GM19099 (cell line): Measurements from ENCODE around the gene SH3PXD2B.

Experiments used
- POLR2A ChIP-seq: IDR thresholded peaks from 3 replicates; pipeline ENCODE4 v1.6.1; 2011; ENCODE audit warnings: low read depth; ENCODE audit not compliant: insufficient read length; ENCODE audit errors: extremely low read depth

The SH3PXD2B gene

DNA sequence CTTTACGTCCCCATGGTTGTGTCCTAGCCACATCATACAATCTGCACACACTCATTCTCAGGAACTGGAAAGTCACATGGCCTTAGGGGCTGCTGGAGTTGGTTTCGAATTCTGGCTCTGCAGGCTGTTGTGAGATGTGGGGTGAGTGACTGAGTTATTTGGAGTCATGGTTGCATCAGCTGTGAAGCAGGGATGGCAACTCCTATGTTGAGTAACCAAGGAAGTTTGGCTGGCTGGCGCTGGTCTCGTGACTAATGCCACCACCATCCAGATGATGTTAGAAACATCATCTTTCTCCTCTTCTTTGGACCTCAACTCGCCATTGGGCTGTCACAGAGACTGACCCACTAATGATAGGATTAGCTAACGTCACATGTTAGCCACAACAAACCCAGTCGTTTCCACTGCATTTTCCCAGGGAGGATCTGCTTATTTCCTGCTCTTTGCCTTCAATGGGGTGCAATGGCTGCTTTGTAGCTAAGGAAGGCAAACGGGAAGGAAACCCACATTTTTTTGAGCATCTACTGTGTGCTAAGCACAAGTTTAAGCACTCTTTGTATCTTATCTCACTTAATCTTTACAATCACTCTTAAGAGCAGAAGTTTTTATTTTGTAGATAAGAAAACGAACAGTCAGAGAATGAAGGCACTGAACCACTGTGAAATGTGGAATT lies 92.6 kb downstream of the SH3PXD2B start:
- TF ChIP-seq POLR2A: no peak

DNA sequence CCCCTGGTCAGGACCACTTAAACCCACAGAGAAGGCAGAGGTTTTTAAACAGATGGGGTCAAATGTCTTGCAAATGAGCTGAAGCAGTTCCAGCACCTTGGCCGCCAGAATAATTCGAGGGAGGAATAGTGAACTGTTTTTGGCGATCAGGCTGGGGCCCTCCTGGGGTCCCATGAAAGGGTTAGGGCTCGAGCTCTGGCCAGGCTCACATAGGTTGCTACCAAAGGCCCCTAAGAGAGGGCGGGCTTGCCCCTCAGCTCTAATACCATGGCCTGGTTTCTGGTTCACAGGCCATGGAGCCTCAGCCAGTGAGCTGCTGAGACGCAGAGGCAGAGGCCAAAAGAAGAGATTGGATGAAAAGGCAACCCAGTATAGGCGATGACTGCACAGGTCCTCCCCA lies 96.0 kb downstream of the SH3PXD2B start:
- TF ChIP-seq POLR2A: no peak

DNA sequence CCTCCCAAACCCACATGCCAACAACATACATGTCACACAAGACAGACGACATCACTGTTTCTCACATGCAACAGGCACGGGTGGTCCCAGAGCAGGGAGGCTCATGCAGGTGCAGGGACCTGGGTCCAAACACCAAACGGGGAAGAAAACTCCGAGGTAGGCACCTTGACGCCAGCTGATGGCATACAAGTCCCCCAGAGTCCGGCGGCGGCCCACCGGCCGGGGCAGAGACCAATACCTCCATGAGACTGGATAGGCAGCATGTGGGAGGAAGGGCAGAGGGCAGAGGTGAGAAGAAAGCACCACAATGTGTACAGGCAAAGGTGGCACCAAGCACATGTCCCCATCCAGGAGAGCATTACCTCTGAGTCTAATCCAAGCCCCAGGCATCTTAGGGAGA lies 97.8 kb downstream of the SH3PXD2B start:
- TF ChIP-seq POLR2A: no peak

DNA sequence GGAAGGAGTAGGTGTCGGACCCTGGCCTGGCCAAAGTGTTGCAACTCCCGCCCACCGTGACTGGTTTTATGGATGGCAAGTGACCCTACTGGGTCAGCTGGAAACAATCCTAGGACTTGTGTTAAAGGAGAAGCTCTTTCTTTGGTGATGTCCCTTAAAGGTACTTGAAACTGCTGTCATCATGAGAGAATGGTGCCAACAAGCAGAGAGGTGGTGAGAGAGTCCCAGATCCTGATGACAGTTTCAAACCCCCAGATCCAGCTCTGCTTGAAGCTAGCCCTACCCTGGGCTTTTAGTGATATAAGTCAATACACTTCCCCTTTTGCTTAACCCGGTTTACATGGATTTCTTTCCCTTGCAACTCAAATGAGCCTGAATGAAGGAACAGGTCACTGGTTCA lies 98.3 kb downstream of the SH3PXD2B start:
- TF ChIP-seq POLR2A: no peak

DNA sequence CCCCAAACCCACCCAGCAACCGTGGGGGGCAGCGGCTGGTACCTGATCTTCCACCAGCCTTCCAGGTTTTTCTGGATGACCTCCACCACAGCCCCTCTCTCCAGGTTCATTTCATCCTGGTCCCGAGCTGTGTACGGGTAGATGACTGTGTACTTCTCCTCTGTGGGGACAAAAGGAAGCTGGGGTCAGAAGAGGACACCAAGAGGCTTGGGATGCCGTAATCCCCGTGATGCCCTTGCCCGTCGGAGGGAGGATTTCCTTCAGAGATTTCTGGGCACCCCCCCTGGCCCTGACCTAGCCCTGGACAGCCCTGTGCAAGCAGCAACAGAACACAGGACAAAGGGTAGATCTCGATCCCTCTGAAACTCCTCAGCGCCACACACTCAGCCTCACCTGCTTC lies 100.5 kb downstream of the SH3PXD2B start:
- no peak for TF ChIP-seq POLR2A

DNA sequence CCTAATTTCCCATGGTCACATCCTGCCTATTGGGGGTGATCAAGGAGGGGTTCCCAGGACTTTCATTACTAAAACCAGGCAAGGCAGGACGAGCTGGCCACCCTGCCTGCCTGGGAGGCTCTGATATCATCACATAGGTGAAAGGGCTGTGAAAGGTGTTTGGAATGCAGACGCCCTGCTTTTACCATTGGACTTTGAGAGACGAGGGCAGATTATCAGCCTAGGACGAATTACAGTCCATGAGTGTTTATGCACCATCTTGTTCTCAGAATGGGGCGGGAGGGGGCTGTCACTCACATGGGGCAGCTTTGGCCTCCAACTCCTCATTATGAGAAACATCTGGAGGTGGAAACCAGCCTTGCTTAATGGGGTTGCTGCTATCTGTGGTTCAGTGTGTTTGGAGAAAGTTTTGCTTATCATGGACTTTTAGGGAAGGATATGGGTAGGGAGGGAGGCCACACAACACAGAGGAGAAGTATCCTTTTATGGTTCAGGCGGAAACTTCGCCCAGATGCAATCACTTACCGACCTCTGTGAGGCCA lies 101.0 kb downstream of the SH3PXD2B start:
- no peak for TF ChIP-seq POLR2A

DNA sequence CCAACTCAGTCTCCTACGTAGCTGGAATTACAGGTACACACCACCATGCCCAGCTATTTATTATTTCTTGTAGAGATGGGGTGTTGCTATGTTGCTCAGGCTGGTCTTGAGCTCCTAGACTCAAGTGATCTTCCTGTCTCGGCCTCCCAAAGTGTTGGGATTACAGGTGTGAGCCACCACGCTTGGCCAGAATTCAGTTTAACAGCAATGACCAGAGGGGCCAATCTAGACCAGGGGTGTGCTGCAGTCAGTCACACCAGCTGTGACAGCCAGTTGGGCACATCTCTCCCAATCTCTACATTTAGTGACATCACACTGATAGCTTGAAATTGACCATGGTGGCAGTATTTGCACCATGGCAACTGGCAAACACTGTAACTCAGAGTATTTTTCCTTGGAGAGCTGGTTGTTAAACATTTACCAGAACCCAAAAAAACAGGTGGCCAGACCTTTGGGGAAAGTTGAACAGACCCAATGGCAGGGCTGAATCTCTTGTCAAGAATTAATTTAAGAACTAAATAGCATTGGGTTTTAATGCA lies 103.0 kb downstream of the SH3PXD2B start:
- TF ChIP-seq POLR2A: no peak

DNA sequence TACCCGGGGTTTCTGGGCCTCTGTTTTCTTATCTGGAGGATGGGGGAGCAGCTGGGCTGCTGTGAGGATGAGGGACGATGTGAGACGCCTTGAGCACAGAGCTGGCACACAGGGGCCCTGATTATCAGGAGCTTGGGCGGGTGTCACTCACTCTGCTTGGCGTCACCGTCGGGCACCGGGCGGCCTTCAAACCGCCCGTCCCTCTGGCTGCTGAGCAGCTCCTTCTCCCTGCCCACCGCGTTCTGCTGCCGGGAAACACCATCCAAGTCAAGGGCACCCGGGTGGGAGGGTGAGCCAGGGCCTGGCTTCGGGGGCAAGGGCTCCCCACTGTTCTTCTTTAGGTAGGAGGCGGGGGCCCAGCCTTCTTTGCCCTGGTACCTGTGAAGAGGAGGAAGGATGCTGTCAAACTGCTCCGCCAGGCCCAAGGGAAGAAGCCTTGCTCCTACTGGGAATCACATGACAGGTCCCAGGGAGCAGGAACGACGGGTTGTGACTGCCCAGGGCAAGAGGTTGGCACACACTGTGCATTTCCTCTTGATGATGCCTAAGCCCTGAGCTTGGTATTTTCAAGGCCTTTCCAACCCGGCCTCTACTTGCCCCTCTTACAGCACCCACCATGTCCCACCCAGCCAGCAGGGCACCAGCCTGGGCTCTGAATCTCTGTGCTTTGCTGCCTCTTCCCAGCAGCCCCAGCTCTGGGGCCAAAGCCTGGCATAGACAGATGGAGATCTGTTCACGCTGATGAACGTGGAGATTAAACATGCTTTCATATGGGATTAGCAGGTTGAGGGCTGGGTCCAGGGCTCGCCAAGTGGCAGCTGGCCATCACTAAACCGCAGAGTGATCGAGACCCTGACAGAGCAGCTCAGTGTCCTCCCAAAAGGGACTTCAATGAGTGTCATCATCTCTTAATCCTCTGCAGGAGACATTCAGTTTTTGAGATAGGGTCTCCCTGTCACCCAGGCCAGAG lies 103.8 kb downstream of the SH3PXD2B start:
- TF ChIP-seq POLR2A: no peak

DNA sequence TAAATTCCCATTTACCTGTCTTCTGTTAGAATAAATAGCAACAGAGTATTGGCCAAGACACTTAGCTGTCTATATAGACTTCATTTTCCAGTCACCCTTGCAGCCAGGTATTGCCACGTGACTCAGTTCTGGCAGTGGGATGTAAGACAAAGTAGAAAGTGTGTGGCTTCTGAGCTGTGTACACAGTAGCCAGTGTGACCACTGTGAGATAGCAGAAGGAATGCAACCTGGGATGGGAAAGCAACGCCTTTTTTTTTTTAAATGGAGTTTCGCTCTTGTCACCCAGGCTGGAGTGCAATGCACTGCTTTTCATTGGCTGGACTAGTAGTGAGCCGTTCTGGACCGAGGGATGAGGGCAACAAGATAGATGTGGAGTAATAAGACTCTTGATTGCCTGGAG lies 106.2 kb downstream of the SH3PXD2B start:
- TF ChIP-seq POLR2A: no peak

DNA sequence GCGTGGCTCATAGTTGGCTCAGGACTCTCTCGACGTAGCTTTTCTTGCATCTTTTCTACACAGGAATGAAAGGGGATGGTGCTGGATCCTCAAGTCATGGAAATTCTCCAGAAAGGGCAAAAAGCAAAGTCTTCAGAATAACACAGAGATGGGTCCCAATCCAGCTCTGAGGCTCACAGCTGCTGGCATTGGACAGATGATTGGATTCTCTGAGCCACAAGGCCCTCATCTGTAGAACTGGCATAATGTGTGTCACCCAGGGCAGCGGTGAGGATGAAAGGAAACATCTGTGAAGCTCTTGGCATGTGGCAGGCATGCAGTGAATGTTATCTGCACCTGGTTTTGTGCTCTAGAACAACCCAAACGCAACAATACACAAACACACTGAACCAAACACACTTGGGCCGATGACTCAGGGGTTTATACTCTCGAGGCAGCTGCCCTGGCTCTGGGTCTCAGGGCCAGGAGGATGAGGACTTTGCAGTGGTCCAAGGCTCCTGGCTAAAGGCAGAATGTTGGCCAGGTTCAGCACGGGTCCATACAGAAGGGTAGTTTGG lies 106.8 kb downstream of the SH3PXD2B start:
- TF ChIP-seq POLR2A: no peak

DNA sequence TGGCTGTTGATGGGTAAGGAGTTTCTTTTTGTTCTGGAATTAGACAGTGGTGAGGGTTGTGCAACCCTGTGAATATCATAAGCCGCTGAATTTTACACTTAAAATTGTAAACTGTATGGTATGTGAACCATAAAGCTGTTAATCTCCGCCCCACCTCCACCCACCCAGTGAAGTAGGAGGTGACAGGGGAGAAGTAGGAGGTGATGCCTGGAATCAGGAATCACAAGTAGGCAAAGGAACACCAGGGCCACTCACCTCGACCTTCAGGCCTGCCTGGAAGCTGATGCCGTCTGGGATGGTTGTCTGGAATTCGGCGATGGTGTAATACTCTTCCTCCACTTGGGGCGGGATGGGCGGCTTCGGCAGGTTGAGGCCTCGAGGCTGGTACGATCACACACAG lies 108.4 kb downstream of the SH3PXD2B start:
- TF ChIP-seq POLR2A: no peak

DNA sequence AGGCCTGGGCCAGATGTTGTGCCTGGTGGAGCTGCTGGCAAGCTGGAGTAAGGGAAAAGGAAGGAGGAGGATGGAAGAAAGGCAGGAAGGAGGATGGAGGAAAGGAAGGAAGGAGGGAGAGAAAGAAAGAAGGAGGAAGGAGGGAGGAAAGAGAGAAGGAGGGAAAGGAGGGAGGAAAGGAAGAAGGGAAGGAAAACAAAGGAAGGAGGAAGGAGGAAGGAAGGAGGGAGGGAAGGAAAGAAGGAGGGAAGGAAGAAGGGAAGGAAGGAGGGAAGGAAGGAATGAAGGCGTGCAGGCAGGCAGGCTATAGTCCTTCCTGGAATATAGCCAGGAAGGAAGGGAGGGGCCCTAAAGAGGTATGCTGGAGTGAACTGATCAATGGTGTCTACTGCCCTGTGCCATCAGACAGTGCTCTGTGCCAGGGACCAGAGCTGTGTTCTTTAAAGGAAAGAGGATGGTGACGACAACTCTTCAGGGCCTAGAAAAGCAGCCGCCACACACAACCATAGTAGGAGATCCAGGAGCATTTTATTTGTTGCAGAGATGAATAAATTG lies 109.4 kb downstream of the SH3PXD2B start:
- no peak for TF ChIP-seq POLR2A

DNA sequence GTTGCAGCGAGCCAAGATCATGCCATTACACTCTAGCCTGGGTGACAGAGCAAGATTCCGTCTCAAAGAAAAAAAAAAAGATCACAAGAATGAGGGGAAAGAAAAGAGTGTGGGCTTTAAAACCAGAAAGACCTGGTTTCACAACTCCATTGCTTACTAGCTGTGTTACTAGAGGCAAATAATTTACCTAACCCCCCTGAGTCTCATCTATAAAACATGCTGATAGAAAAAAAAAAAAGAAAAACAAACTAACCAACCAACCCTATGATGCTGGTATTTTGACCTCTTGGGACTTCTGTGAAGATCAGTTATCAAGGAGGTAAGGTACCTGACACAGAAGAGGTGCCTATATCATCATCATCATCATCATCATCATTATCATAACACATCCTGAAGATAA lies 110.6 kb downstream of the SH3PXD2B start:
- no peak for TF ChIP-seq POLR2A

DNA sequence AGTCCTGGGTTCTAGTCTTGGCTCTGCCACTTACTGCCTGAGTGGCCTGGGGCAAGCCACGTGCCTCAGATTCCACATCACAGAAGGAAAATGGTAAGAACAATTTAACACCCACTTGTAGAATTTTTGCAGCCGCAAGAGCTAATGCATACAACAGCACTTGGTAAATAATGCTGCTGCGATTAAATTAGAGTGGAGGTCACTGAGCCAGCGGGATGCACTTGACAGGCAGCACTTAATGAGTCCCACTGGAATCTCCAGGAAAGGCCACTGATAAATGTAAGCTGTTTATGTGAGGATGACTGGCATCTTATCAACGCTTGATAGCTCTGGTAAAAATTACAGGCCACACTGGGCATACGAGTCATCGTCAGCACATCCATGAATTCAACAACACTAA lies 111.4 kb downstream of the SH3PXD2B start:
- no peak for TF ChIP-seq POLR2A
